Stimulated activated CD4-positive, alpha-beta T cell treated with anti-CD3 and anti-CD28 coated beads, TNF-alpha, amount 100 ng/mL, for 48 hours (primary cell): ENCODE data around the gene ZNF365.
"Not testable (repeated sequence)": the region's sequence is repeated elsewhere in the genome, so short reads cannot be mapped to it uniquely, and the experiment has no call there.

Experiments used
- DNase-seq, 3 donors: peaks; one replicate each; pipeline ENCODE4 v3.0.0-alpha.2; 2020; ENCODE audit warnings: low read depth in 3 of 3

Gene ZNF365

DNA sequence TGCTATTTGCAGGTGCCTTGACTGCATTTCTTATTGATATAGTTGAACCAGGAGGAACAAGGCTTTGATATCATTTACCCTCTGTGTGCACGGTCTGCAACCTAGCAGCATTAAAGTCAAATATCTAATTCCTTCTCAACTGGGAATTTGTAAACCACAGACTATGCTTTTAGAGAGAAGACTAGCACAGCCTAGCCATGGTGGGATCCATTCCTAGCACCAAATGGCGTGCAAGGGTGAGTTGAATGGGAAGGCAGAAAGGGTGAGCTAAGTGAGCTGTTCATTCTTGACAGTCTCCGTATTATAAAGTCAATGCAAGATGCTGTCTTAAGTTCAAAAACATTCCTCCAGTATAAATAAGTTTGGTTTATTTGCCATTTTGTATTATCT lies 2.9 kb downstream of the ZNF365 start:
- no peak for DNase-seq

DNA sequence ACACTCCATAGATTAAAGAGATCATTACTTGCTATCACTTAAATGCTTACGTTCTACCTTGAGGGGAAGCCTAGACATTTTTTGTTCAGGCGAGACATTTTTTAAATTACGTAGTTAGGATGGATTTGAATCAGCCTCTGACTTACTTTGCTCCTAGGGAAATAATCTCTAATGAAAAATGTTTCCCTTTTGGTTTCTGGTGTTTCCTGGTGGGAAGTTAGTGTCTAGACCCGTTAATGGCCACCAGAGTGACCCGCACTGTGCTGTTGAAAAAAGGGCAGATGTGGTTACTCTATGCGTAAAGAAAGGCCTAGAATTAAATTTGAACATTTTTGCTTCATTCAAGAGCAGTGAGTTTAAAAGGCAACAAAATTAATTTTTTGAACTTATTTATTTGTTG lies 3.8 kb downstream of the ZNF365 start:
- DNase-seq, result no peak

- not testable (repeated sequence) for DNase-seq
These were observed 4.7 kb downstream of the ZNF365 start for GRCh38 chr10:62378877-62379276.

DNA sequence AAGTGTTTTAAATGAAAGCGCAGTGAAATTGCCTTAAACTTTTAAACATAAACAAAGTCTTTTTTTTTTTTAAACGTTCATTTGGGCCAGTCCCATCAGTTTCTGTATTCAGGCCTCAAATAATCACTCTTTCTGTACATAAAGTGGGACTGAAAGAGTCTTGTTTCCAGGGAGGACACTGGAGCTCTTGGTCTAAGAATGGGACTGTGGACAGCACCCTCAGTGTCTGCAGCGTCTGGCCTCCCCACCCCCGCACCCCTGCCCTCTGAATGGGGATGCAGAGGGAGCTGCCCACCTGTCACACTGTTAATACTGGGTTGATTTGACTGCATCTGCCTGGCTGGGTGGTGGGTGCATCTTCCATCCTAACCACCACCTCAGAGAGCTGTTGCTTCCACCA lies 5.2 kb downstream of the ZNF365 start:
- no peak for DNase-seq

GRCh38 chr10:62380016-62380415 lies 5.8 kb downstream of the ZNF365 start:
- no peak for DNase-seq

DNA sequence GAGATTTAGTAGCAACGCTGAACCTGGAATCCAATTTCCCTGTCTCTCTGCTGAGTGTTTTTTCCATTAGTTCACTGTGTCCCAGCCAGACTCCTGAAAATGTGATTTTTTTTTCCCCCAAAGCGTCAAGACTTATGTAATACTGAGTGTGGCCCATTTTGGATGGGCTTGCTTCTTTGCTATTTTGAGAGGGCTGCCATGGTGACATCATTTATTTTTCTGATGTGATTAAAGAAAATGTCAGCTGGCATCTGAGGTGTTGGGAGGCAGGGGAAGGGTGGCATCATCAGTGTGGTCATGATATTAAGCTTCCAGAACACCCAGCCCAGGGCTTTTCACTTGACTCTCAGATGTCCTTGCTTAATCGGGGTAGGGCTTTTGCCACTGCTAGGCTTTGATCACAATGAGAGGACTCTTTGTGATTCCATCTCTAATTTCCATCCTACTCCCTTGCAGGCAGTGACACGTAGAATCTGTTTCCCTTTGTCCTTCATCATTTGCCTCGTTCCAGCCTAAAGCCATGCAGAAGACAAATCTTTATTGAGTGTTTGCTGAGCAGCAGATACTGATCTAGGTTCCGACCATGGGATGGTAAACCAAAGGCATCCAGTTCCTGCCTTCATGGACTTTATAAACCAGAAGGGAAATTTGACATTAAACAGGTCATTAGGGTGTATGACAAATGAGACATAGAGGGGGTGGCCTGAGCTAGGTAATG lies 7.4 kb downstream of the ZNF365 start:
- DNase-seq, result no peak

GRCh38 chr10:62382831-62383230 lies 8.7 kb downstream of the ZNF365 start:
- no peak for DNase-seq

DNA sequence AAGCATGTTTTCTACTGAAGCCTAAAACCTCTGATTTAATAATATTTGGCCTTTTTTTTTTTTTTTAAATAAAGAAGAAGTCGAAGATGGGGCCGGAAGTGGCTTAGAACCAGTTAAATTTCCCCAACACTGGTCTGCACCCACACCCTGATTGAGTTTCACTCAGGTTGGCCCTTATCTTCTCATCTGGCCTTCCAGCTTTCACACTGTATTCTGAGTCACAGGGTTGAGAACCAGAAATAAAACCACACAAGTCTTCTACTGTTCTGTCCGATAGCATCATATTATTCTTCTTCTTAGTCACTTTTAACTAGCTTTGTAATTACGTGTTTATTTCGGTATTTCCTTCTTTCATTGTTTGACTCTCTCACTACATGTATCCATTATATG lies 9.9 kb downstream of the ZNF365 start:
- DNase-seq, result peak; percentile 14 to 18 (median 18)

- DNase-seq, result no peak
These were observed 10.4 kb downstream of the ZNF365 start for GRCh38 chr10:62384447-62385081.

- DNase-seq, result no peak
These were observed 12.5 kb downstream of the ZNF365 start for GRCh38 chr10:62386356-62387320.

- no peak for DNase-seq
These were observed 14.2 kb downstream of the ZNF365 start for GRCh38 chr10:62388328-62388727.

DNA sequence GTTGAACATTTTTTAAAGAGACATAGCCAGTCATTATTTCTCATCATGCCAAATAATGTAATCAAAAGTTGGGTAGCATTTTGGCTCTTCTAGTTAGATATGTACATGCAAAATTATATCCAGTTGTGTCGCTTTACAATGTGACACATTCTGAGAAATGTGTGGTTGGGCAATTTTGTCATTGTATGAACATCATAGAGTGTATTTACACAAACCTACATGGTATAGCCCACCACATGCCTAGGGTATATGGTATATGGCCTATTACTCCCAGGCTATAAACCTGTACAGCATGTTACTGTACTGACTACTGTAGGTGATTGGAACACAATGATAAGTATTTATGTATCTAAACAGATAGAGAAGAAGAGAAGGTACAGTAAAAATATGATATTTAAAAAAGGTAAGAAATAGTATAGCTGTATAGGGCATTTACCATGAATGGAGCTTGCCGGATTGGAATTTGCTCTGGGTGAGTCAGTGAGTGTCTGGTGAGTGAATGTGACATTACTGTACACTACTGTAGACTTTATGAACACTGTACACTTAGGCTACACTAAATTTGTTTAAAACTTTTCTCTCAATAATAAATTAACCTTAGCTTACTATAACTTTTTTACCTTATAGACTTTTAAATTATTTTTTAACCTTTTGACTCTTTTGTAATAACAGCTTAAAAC lies 16.5 kb downstream of the ZNF365 start:
- no peak for DNase-seq

DNA sequence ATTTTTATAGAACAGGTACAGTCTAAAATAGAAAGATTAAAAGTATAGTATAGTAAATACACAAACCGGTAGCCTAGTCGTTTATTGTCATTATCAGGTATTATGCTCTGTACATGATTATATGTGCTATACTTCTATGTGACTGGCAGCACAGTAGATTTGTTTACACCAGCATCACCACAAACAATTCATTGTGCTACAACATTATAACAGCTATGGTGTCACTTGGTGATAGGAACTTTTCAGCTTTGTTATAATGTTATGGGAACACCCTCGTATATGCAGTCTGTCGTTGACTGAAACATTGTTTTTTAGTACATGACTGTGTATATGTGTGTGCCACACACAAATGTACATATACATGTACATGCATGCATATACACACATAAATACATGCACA lies 19.1 kb downstream of the ZNF365 start:
- no peak for DNase-seq

GRCh38 chr10:62394556-62395018 lies 20.4 kb downstream of the ZNF365 start:
- no peak for DNase-seq

GRCh38 chr10:62395892-62396291 lies 21.7 kb downstream of the ZNF365 start:
- DNase-seq, result no peak

DNA sequence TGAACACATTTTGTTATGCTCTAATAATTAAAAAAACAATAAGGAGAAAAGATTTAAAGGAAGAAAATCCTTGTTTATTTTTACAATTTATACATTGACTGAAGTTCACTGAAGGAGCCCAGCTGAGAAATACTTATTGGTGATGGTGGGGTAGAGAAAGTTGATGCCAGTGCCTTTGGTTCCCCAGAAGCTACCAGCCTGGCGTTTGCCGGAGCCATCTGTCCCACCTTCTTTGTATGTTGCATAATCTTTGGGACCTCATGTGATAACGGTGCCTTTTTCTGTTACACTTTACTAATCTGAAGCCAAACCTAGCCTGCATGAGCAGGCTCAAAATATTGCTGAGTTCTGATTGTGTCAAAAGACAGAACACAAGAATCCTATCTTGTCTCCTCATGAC lies 22.7 kb downstream of the ZNF365 start:
- no peak for DNase-seq

- no peak for DNase-seq
These were observed 25.0 kb downstream of the ZNF365 start for GRCh38 chr10:62399211-62399610.

DNA sequence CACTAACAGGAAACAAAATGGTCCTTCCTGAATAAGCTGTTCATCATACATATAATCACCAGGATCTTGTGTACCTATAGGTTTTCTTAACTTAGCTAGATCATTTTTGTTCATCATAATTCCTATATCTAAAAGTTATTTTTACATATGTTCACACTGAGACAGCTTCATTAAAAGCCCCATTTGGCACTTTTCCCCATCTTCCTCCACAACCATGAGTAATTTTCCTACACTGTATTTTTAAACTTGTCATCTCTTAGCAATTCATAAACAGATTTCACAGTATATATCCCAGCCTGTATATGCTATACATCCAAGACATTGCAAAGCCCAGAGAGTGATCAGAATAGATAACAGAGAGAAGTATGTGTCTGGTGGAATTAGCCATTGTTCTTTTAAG lies 28.3 kb downstream of the ZNF365 start:
- DNase-seq, result no peak

DNA sequence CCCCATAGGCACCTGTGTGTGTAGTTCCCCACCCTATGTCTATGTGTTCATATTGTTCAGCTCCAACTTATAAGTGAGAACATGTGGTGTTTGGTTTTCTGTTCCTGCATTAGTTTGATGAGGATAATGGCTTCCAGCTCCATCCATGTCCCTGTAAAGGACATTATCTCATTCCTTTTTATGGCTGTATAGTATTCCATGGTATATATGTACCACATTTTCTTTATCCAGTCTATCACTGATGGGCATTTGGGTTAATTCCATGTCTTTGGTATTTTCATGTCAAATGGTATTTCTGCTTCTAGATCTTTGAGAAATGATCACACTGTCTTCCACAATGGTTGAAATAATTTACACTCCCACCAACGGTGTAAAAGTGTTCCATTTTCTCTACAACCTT lies 36.4 kb downstream of the ZNF365 start:
- DNase-seq, result not testable (repeated sequence)

GRCh38 chr10:62410934-62411333 lies 36.8 kb downstream of the ZNF365 start:
- DNase-seq, result not testable (repeated sequence)

GRCh38 chr10:62413048-62413447 lies 38.9 kb downstream of the ZNF365 start:
- no peak for DNase-seq

DNA sequence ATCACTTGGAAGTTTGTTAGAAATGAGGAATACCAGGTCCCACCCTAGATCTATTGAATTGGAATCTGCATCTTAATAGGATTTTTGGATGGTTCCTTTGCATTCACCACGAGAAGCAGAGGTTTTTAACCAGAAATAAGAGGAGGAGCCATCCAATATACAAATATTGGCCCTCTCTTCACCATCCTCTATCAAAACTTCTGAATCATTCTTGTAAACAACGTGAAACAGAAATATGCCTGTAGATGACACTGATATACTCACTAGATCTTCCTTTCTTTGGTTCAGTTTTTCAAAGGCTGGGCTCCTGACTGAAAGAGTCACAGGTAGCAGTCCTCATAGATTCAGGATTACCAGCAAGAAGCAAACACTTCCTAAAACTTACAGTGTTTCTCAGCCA lies 39.5 kb downstream of the ZNF365 start:
- DNase-seq, result no peak
